ENCODE data around the gene ITPKB.

Gene ITPKB

GRCh38 chr1:226637147-226637935 lies 101.7 kb downstream of the ITPKB start:
- no peak for DNase-seq (ENCODE audit: low read depth, low spot score)

- no peak for DNase-seq (ENCODE audit: low read depth, low spot score)
Measured at GRCh38 chr1:226636847-226637096, 102.3 kb downstream of the ITPKB start.

GRCh38 chr1:226635456-226635941 lies 103.6 kb downstream of the ITPKB start:
- DNase-seq (ENCODE audit: low read depth, low spot score) = no peak

- no peak for DNase-seq (ENCODE audit: low read depth, low spot score)
Measured at GRCh38 chr1:226634611-226635246, 104.4 kb downstream of the ITPKB start.

GRCh38 chr1:226634166-226634588 lies 104.9 kb downstream of the ITPKB start:
- DNase-seq (ENCODE audit: low read depth, low spot score) = no peak

- no peak for DNase-seq (ENCODE audit: low read depth, low spot score)
Measured at GRCh38 chr1:226633541-226634165, 105.4 kb downstream of the ITPKB start.

- DNase-seq (ENCODE audit: low read depth, low spot score) = no peak
Measured at GRCh38 chr1:226632922-226633351, 106.1 kb downstream of the ITPKB start.

- no peak for DNase-seq (ENCODE audit: low read depth, low spot score)
Measured at GRCh38 chr1:226632169-226632879, 106.8 kb downstream of the ITPKB start.

- no peak for DNase-seq (ENCODE audit: low read depth, low spot score)
Measured at GRCh38 chr1:226631229-226632000, 107.7 kb downstream of the ITPKB start.

GRCh38 chr1:226630592-226630991 lies 108.5 kb downstream of the ITPKB start:
- DNase-seq (ENCODE audit: low read depth, low spot score) = no peak

- DNase-seq (ENCODE audit: low read depth, low spot score) = no peak
Measured at GRCh38 chr1:226629896-226630550, 109.1 kb downstream of the ITPKB start.

- DNase-seq (ENCODE audit: low read depth, low spot score) = no peak
Measured at GRCh38 chr1:226629210-226629895, 109.7 kb downstream of the ITPKB start.

- no peak for DNase-seq (ENCODE audit: low read depth, low spot score)
Measured at GRCh38 chr1:226628612-226629155, 110.4 kb downstream of the ITPKB start.

- DNase-seq (ENCODE audit: low read depth, low spot score) = no peak
Measured at GRCh38 chr1:226627924-226628611, 111.0 kb downstream of the ITPKB start.

GRCh38 chr1:226627050-226627755 lies 111.9 kb downstream of the ITPKB start:
- no peak for DNase-seq (ENCODE audit: low read depth, low spot score)

GRCh38 chr1:226626577-226626956 lies 112.5 kb downstream of the ITPKB start:
- no peak for DNase-seq (ENCODE audit: low read depth, low spot score)

- no peak for DNase-seq (ENCODE audit: low read depth, low spot score)
Measured at GRCh38 chr1:226625832-226626576, 113.1 kb downstream of the ITPKB start.

- DNase-seq (ENCODE audit: low read depth, low spot score) = no peak
Measured at GRCh38 chr1:226625326-226625725, 113.8 kb downstream of the ITPKB start.
